ENCODE results near the gene FBXL15.

The FBXL15 gene

DNA sequence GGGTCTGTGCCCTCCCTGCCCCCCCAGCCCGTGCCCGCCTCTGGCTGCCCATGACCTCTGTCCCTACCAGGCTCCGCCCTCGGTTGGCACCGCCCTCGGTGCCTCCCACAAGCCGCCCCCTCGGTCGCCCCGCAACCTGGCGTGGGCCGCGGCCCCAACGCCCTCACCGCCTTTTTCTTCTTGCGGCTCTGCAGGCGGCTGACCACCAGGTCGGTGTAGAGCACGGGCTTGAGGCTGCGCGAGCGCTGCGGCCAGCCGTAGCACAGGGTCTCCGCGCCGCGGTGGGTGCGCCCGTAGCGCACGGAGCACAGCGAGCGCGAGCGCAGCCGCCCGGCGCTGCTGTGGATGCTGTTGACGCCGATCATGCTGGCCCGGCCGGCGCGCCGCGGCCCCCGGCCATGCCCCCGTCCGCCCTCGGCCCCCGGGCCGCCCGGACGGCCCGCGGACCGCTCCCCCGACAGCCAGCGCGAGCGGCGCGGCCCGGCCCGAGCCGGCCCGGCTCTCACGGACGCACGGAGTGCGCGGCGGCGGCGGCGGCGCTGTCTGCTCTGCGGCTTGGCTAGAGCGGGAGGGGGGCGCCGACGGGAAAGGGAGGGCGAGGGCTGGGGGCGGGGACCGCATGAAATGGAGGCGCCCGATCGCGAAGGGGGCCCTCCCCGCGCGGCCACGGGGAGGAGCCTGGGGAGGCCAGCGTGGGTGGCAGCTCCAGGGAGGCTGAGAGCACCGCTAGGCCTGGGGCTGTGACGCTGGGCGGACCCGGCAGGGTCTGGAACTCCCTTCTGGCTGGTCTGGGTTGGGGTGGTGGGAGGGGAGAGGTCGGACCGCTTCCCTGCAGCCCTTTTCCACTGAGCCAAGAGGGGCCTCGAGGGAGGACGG, 11.7 kb upstream of the FBXL15 start (continued):
- TF ChIP-seq, protein P1, sequence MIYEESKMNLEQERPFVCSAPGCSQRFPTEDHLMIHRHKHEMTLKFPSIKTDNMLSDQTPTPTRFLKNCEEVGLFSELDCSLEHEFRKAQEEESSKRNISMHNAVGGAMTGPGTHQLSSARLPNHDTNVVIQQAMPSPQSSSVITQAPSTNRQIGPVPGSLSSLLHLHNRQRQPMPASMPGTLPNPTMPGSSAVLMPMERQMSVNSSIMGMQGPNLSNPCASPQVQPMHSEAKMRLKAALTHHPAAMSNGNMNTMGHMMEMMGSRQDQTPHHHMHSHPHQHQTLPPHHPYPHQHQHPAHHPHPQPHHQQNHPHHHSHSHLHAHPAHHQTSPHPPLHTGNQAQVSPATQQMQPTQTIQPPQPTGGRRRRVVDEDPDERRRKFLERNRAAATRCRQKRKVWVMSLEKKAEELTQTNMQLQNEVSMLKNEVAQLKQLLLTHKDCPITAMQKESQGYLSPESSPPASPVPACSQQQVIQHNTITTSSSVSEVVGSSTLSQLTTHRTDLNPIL (CRISPR knock-in tag; IDR thresholded peaks at IDR 0.05; ENCODE audit: low read depth) = no peak
- TF ChIP-seq ZC3H10 (CRISPR knock-in tag; IDR thresholded peaks at IDR 0.05) = no peak
- TF ChIP-seq CSDC2 (CRISPR knock-in tag; IDR thresholded peaks at IDR 0.05) = no peak
- no peak for TF ChIP-seq GLIS3 (CRISPR knock-in tag; IDR thresholded peaks at IDR 0.05)
- no peak for TF ChIP-seq OSR1 (CRISPR knock-in tag; IDR thresholded peaks at IDR 0.05)
- TF ChIP-seq TOX (CRISPR knock-in tag; IDR thresholded peaks at IDR 0.05; ENCODE audit: borderline replicate concordance) = no peak

DNA sequence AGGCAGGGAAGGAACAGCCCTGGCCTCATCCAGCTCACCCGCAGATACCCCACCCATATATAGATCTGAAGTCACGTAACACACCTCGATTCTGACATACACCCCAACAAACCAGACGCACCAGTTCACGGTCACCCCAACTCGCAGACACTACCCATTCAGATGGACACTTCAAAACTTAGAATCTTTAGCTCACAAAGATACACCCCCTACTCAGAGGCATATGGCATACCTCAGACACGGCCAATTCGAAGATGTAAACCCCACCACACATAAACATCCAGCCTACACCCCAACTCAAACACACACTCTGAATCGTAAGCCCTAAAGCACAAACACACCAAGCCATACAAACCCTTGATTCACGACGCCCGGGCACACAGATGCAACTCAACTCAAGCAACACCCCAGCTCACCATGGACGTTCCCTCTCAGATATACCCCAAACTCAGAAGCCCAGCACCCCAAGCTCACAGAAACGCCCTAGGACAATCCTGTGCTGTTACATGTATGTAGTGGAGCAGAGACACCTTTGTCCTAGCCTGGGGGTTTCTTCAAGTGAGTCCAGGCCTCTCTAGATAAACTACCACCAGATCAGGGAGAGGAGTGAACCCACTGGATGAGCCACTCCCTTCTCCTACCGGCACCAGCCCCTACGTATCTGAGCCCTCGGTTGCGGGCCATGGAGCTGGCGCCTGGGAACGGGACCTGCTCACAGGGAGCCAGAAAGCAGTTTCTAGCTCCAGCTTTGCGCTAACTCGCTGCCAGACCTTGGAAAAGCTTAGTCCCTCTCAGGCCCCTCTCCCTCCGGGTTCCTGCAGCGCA, 10.8 kb upstream of the FBXL15 start:
- ATAC-seq = no peak
- TF ChIP-seq, protein P2, sequence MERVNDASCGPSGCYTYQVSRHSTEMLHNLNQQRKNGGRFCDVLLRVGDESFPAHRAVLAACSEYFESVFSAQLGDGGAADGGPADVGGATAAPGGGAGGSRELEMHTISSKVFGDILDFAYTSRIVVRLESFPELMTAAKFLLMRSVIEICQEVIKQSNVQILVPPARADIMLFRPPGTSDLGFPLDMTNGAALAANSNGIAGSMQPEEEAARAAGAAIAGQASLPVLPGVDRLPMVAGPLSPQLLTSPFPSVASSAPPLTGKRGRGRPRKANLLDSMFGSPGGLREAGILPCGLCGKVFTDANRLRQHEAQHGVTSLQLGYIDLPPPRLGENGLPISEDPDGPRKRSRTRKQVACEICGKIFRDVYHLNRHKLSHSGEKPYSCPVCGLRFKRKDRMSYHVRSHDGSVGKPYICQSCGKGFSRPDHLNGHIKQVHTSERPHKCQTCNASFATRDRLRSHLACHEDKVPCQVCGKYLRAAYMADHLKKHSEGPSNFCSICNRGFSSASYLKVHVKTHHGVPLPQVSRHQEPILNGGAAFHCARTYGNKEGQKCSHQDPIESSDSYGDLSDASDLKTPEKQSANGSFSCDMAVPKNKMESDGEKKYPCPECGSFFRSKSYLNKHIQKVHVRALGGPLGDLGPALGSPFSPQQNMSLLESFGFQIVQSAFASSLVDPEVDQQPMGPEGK (CRISPR knock-in tag; IDR thresholded peaks at IDR 0.05; ENCODE audit: borderline replicate concordance) = no peak
- TF ChIP-seq SNAI2 (CRISPR knock-in tag; IDR thresholded peaks at IDR 0.05) (no peak), TCF4 (CRISPR knock-in tag; IDR thresholded peaks at IDR 0.05; ENCODE audit: borderline replicate concordance) (no peak), ZNF565 (CRISPR knock-in tag; conservative IDR thresholded peaks at IDR 0.05; ENCODE audit: low read depth) (no peak), ZFP30 (CRISPR knock-in tag; IDR thresholded peaks at IDR 0.05) (no peak), ZNF8 (CRISPR knock-in tag; IDR thresholded peaks at IDR 0.05) (no peak), OSR1 (CRISPR knock-in tag; IDR thresholded peaks at IDR 0.05) (no peak)
- TF ChIP-seq, protein P3, sequence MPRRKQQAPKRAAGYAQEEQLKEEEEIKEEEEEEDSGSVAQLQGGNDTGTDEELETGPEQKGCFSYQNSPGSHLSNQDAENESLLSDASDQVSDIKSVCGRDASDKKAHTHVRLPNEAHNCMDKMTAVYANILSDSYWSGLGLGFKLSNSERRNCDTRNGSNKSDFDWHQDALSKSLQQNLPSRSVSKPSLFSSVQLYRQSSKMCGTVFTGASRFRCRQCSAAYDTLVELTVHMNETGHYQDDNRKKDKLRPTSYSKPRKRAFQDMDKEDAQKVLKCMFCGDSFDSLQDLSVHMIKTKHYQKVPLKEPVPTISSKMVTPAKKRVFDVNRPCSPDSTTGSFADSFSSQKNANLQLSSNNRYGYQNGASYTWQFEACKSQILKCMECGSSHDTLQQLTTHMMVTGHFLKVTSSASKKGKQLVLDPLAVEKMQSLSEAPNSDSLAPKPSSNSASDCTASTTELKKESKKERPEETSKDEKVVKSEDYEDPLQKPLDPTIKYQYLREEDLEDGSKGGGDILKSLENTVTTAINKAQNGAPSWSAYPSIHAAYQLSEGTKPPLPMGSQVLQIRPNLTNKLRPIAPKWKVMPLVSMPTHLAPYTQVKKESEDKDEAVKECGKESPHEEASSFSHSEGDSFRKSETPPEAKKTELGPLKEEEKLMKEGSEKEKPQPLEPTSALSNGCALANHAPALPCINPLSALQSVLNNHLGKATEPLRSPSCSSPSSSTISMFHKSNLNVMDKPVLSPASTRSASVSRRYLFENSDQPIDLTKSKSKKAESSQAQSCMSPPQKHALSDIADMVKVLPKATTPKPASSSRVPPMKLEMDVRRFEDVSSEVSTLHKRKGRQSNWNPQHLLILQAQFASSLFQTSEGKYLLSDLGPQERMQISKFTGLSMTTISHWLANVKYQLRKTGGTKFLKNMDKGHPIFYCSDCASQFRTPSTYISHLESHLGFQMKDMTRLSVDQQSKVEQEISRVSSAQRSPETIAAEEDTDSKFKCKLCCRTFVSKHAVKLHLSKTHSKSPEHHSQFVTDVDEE (CRISPR knock-in tag; IDR thresholded peaks at IDR 0.05) = no peak
- TF ChIP-seq, protein P1 (CRISPR knock-in tag; IDR thresholded peaks at IDR 0.05; ENCODE audit: low read depth) = no peak

DNA sequence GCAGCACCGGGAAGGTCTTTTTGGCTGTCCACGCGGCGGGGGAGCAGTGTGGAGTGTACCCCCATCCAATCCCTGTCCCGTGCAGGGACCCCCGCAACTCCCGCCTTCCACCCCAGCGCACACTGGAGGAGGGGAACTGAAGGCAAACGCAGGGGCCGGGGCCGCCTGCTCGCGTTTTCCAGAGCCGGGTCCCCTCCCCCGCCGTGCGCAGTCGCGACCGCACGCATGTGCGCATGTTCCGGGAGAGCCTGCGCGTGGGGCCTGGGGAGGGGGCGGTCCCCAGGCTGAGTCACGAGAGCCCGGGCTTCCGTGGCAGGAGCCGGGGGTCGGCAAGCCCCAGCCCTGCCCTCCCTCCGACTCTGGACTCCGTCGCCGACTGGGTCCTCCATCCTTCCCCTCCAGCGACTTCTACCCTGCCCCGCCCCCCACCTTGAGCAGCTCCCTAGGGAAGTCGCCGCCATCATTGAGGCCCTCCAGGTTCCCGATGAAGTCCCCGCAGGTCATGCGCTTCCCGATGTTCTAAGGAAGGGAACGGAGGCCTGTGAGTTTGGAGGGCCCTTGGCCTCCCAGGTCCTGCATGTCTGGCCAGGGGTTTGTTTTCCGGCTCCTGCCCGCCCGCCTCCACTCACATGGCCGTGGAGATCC, 10.1 kb upstream of the FBXL15 start:
- ATAC-seq = no peak
- TF ChIP-seq RARB (CRISPR knock-in tag; IDR thresholded peaks at IDR 0.05) (no peak), ZNF8 (CRISPR knock-in tag; IDR thresholded peaks at IDR 0.05) (no peak), ZFP30 (CRISPR knock-in tag; IDR thresholded peaks at IDR 0.05) (no peak)
- TF ChIP-seq, protein P4, sequence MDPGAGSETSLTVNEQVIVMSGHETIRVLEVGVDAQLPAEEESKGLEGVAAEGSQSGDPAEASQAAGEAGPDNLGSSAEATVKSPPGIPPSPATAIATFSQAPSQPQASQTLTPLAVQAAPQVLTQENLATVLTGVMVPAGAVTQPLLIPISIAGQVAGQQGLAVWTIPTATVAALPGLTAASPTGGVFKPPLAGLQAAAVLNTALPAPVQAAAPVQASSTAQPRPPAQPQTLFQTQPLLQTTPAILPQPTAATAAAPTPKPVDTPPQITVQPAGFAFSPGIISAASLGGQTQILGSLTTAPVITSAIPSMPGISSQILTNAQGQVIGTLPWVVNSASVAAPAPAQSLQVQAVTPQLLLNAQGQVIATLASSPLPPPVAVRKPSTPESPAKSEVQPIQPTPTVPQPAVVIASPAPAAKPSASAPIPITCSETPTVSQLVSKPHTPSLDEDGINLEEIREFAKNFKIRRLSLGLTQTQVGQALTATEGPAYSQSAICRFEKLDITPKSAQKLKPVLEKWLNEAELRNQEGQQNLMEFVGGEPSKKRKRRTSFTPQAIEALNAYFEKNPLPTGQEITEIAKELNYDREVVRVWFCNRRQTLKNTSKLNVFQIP (CRISPR knock-in tag; IDR thresholded peaks at IDR 0.05; ENCODE audit: borderline replicate concordance, low read depth) = no peak
- TF ChIP-seq, protein P5, sequence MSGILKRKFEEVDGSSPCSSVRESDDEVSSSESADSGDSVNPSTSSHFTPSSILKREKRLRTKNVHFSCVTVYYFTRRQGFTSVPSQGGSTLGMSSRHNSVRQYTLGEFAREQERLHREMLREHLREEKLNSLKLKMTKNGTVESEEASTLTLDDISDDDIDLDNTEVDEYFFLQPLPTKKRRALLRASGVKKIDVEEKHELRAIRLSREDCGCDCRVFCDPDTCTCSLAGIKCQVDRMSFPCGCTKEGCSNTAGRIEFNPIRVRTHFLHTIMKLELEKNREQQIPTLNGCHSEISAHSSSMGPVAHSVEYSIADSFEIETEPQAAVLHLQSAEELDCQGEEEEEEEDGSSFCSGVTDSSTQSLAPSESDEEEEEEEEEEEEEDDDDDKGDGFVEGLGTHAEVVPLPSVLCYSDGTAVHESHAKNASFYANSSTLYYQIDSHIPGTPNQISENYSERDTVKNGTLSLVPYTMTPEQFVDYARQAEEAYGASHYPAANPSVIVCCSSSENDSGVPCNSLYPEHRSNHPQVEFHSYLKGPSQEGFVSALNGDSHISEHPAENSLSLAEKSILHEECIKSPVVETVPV (CRISPR knock-in tag; IDR thresholded peaks at IDR 0.05) = no peak
- TF ChIP-seq, protein P1 (CRISPR knock-in tag; IDR thresholded peaks at IDR 0.05; ENCODE audit: low read depth) = no peak

All from SK-N-SH treated with all-trans-retinoic acid at 6 μM for 48 hours (cell line).